Activated T-helper 1 cell treated with Interleukin-2 at 50 U/mL for 16 hours (primary cell): Measurements from ENCODE around the gene ADAMTSL1.

Experiments
- DNase-seq: peaks from one replicate; pipeline ENCODE4 v3.0.0-alpha.2; 2020; ENCODE audit warnings: low read depth

Gene ADAMTSL1

DNA sequence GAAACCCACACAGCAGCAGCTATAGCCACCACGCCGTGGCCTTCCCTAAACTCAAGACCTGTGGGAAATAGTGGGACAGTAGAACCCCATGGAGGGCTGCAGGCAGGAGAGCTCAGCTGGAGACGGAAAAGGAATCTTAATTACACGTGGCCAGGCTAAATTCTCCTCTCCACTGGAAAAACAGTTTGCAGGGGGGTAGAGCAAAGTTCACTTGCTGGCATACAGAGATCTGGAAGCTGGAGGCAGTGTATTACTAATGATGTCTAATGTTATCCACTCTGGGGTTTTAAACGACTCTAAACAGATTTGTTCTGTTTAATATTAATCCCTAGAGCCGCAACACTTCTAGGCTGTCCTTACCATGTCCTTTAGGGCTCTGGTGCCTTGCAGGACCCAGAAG, 302.0 kb downstream of the ADAMTSL1 start:
- no peak for DNase-seq

DNA sequence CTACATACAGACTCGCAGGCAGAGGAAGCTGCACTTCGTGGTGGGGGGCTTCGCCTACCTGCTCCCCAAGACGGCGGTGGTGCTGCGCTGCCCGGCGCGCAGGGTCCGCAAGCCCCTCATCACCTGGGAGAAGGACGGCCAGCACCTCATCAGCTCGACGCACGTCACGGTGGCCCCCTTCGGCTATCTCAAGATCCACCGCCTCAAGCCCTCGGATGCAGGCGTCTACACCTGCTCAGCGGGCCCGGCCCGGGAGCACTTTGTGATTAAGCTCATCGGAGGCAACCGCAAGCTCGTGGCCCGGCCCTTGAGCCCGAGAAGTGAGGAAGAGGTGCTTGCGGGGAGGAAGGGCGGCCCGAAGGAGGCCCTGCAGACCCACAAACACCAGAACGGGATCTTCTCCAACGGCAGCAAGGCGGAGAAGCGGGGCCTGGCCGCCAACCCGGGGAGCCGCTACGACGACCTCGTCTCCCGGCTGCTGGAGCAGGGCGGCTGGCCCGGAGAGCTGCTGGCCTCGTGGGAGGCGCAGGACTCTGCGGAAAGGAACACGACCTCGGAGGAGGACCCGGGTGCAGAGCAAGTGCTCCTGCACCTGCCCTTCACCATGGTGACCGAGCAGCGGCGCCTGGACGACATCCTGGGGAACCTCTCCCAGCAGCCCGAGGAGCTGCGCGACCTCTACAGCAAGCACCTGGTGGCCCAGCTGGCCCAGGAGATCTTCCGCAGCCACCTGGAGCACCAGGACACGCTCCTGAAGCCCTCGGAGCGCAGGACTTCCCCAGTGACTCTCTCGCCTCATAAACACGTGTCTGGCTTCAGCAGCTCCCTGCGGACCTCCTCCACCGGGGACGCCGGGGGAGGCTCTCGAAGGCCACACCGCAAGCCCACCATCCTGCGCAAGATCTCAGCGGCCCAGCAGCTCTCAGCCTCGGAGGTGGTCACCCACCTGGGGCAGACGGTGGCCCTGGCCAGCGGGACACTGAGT, 303.2 kb downstream of the ADAMTSL1 start:
- no peak for DNase-seq

DNA sequence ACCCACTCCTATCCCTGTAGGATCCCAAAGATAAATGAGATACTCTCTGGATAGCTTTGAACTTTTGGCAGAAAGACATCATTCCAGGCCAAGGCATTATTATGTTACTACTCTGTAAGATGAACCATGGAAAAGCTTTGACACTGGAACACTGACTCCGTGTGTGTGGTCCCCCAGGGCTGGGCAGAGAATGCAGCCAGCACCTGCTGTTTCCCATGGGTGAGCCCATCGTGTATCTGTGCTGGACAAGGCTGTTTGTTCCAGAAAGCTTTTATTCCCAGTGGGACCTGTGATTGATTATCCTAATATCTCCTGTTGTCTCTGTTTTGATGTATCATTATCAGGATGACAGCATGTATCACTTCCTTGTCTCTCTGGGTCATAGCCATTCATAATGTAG, 304.2 kb downstream of the ADAMTSL1 start:
- no peak for DNase-seq

DNA sequence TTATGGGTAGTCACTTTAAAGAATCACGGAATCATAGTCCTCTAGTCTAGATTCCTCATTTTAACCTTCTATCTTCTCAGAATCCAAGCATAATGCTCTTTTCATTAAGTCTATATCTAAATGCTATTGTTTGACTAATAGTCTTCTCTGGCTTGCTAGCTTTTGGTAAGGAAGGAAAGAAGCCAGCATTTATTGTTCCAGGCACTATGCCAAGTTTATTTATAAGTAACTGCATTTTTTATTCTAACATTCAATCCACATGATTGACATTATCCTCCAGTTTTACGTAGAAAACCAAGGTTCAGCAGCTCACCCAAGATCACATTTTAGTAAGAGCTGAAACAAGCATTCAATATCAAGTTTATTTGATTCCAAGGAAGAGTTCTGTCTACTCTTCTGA, 304.9 kb downstream of the ADAMTSL1 start:
- DNase-seq, result no peak

DNA sequence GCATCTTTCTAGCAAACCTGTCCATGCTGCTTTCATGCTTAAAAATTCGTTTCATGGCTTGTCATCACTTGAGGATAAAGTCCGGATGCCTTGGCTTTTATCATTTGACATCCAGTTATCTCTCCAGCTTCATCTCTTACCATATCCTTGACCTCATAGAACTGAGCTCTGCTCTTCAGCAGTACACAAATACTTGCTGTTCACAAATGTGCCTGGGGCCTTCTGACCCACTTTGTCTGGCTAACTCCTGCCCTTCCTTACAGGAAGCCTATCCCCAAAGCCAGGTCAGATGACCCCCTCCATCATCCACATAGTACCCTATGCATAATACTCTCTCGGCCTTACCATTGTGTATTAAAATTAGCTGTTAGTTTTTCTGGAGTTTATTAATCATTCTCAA, 310.0 kb downstream of the ADAMTSL1 start:
- no peak for DNase-seq

DNA sequence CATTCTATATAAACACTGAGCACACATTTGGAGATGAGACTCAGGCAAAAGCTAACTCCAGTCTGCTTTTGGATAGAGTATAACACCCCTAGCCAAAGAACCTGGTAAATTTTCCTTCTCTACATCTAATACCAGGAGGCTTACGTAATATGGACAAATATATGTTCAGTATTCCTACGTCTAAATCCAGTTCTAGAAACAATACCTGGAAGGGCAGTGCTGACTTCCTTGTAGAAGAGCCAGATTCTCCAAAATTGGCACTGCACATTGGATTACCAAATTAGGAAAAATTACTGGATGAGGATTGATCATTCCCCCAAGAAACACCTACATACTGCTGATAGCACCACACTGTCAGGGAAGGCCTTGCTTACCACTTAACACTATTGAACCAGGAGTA, 311.7 kb downstream of the ADAMTSL1 start:
- DNase-seq, result no peak

DNA sequence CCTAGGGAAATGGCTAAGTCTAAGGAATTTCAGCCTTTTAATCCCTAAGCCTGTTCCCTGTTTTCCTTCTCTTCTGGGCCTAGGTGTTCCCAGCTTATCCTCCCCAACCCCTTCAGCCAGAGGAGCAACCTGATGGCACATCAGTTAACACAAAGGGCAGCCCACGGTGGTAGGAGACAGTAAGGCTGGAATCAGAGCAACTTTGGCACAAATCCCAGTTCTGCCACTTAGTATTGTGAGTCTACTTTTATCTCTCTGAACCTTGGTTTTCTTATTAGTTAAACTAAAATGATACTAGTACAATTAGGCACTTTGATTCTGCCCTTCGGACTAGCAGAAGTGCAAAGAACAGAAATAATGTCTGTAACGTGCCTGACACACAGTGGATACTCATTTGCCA, 312.2 kb downstream of the ADAMTSL1 start:
- no peak for DNase-seq

DNA sequence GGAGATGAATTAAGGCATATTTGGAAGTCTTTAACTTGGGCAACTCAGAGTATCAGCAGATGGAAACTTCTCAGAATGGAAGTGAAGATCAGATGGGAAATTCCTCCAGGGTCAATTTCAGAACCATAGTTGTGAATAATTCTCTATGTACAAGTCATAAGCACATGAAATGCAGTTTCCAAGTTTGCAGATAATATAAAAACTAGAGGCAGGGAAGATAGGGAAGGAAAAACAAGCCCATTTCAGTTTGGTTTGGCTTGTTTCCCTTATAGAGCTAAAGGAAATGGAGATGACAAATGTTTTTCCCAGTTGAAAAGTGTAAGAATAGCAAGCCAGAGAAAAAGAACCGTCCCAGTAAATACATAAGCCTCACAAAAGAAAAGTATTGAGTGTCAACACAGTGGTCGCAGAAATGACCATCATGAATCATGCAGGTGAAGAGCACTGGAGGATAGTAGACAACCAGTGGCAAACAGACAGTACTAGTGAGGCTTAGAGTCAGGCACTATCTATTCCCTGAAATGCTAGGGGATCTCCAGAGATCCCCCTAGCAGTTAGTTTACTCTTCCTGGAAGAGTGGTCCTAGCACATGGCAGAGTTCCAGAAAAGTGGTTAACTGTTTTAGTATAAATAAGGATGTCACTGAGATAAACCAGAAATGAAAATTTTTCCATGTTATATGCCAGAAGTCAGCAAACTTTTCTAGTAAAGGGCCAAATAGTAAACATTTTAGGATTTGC, 313.1 kb downstream of the ADAMTSL1 start:
- no peak for DNase-seq

DNA sequence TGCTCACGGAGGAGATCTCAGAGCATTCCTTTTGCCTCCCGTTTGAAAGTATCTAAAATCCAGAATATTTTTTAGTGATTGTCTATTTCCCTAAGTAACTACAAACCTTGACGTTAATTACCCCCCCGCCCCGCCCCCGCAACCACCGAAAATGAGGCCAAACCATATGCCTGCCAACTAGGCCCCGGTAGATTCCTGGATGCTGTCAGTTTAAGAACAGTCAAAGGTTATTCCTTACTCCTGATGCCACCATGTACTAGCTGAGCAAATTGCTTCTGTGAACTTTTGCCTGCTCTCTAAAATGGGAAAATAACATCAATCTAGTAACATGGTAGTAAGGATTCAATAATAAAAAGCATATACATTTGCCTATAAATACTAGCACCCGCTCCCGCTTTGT, 314.3 kb downstream of the ADAMTSL1 start:
- no peak for DNase-seq

DNA sequence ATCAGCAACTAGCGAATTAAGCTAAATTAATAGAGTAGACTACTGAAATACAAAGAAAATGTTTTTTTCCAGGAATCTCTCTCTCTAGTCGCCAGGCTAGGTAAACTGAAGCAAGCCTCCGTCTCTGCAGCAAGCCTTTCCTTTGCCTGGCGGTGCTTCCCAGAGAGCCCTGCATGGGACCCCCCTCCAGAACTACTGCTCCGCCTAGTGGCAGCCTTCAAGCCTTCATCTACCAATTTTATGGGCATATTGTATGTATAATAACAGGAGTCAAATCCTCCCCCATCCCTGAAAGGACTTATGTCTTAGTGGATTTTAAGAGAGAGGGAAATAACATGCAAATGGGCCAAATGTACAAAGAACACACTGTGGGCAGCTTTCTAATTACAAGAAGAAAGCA, 317.1 kb downstream of the ADAMTSL1 start:
- no peak for DNase-seq

DNA sequence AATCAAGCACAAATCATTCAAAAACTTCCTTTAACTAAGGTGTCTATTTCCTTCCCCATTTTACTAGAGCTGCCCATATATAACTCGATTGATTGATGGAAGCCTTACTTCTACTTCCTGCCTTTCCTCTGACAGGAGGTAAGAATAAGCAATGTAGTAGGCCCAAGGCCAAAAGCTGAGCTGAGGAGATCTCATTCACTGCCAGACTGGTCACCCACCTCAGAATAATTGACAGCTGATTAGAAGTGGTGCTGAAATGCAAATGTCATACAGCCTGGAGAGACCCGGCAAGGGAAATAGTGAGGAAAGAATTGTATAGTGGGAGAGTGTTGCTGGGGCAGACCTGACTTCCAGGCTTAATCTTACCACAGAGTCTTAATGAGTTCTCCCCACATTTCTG, 319.2 kb downstream of the ADAMTSL1 start:
- DNase-seq, result no peak

DNA sequence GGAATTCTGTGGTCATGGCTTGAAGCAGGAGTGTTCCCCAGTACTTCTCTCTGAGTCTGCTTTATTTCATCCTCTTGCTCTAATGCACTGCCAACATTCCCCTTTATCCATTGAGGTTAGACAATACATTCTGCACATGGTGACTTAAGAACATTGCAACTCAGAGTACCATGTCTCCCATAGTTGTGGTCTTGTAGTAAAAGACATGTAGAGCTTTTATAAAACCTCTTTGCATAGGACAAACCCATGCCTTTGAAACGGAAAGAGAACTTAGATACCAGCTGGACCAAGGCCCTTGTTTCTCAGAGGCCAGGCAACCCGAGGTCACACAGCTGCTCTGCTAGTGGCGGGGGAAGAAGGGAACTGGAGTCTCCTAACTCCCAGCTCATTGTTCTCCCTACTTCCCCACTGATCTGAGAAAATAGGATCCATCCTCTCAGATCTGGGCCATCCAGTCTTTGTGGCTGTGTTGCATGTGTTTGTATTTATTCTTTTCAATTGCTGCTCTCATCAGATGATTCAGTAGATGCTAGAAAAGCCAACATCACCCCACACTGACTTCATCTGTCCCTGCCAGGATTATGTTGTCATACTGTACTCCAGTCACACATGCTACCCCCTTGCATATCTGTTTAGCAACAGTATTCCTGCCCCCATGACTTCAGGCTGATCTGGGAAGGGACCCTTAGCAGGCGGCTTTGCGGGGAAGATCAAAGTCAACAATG, 322.2 kb downstream of the ADAMTSL1 start:
- no peak for DNase-seq

DNA sequence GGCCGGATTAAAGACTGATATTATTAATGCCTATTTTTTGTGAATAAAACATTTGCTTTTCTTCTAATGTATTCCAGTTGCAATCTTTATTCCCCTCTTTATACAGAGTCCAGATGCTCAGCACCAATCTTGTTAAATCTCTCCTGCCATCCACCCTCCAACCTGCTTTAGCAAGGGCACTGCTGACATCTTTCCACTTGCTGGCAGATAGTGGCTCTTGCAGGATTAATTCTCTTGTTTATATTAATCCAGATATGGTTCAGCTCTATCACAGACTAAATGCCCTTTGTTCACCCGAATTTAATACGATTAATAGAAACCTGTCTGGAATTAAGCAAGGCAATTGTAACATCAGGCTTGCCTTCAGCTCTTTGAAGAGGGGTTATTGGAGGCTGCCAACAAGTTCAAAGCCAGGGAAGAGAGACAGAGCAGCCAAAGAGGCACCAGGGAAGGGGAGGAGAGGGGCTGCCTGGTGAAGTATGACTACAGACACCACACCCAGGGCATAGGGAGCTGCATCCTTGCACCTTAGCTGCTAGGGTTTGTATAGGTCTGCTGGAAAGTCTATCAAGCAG, 322.8 kb downstream of the ADAMTSL1 start:
- DNase-seq, result no peak

DNA sequence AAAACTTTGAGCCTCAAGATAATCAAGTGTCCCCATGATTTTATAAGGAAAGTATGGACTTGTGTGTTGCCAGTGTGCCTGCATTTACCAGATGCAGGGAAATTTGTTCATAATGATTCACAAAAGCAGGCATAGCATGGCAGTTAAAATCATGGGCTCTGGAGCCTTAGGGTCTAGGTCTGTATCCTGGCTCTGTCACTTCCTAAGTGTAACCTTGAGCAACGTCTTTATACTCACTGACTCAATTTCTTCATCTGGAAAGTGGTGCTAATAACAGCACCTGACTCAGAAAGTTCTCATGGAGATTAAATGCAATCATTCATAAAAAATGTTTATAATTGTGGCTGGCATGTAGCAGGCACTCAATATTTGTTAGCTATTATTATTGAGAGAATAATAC, 324.2 kb downstream of the ADAMTSL1 start:
- no peak for DNase-seq

DNA sequence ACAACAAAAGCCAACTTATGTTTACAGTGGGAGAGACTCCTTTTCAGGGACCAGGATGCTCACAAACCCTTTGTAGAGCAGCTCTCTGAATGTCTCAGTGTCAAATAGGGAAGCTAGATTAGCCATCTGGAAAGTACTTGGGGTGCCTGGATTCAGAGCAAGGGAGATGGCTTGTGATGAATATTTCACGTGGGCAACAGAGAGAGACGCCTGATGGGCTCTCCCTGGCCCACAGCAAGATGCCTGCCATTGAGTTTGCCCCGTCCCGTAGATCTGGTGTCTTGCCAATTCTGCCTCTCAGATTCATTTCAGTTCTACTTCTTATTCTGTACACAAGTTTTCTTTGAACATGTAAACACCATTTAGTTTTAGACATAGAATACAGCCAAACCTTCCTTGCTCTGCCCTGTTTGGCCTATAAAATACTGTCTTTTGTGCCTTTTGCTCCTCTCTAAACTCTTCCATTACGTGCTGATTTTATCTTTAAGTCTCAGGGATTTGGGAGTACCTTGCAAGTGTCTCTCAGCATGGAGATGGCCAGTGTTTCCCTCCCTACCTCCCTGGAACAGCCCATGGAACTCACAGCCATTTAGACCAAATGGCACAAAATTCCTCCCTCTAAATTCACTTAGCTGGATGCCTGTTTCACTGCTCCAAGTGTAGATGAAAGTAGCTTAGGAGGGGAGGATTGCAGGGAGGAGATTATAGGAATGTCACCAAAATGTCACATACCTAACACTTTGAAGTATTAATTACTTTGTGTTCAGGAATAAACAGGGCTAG, 324.7 kb downstream of the ADAMTSL1 start:
- no peak for DNase-seq

DNA sequence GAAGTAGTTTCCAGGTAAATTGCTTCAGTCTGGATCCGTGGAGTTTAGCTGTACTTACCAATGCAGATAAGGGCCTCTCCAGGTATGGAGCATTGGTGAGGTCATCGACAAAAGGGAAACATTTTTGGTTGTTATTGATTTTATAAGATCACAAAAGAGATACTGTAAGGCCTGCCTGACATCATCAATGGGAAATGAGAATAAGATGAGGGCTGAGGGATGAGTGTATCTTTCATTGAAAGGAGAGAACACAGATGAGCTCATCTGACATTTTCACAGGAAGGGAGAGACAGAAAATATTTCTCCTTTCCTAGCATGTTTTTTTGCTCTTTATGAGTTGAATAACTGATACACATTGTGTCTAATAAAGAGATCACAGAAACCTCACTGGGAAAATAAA, 325.5 kb downstream of the ADAMTSL1 start:
- DNase-seq, result no peak

DNA sequence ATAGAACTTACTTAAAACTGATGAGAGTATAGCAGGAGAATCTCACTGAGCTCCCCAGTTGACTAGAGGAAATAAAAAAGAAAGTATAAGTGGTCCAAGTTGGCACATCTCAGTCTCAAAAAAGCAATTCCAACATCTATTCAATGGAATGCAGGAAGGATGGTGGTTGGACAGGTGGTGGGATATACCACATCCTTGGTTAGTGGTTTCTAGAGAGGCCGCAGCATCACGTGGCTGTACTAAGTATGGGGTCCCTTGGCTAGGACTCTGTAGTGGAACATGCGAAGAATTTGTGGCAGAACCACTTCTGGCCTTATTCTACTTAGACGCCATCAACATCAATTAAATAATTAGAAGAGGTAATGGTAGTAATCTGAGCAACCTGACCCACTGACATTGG, 326.6 kb downstream of the ADAMTSL1 start:
- DNase-seq, result no peak

DNA sequence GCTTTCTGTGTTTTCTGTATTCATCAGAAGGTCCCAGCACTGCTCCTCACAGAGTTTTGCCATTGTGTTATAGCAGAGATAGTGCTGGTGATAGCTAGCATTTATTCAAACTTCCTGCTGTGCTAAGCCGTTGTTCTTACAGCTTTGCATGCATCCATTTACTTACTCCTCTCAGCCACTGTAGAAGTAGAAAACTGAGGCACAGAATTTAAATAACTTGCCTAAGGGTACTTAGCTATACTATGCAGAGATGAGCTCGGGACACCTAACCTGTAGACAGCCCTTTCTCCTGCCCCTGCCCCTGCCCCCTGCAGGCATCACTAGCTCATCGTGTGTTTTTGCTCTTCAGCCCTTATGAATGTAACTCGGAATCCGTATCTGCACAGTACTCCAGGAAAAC, 331.4 kb downstream of the ADAMTSL1 start:
- DNase-seq, result no peak

DNA sequence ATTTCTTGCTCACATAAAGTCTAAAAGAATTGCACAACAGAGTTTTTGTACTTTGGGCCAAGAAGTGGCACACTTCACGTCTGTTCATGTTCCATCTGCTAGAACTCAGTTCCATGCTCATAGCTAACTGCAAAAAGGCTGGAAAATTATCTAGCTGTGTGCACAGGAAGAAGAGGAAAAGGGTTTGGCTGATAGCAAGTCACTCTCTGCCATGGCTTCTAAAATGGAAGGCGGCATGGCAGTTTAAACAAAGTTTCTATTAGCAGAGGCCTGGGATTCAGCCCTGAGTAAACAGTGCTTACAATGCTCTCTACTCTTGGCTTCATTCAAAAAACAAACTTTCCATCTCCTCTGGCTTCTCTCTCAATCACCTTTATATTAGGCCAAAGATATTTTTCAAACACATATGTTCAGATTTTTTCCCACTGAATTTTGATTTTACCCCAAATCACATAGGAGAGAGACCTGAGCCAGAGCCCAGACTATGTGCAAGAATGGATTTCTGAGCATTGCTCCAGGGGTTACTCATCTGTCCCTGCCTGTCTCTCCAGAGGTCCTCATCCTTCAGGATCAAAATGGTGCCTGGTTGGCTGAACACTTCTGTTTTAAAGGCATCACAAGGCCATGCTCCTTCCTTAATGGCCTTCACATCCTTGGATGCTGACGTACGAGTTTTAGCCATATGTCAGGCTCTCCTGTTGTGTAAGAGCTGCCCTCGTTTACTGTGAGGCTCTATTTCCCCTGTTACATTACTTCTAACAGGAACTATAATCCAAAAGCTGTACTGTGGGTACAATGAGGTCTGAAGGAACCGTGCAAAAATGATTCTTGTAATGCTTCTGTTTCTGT, 332.5 kb downstream of the ADAMTSL1 start:
- no peak for DNase-seq

DNA sequence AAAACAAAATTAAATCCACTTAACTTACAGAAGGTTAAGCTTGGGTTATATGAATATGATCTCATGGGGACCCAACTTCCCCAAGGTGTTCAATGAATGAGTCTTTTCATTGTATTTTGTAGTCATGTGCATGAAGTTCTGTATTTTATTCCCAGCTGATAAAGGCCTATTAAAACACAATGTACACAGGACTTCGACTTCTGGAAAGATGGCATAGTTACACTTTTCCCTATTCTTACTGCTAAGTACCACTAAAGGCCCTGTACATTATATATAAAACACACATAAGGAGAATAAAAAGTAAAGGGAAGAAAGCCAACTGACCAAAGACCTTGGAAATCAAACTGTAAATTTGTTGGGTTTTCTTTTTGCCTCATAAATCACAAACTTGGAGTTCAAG, 336.6 kb downstream of the ADAMTSL1 start:
- no peak for DNase-seq

DNA sequence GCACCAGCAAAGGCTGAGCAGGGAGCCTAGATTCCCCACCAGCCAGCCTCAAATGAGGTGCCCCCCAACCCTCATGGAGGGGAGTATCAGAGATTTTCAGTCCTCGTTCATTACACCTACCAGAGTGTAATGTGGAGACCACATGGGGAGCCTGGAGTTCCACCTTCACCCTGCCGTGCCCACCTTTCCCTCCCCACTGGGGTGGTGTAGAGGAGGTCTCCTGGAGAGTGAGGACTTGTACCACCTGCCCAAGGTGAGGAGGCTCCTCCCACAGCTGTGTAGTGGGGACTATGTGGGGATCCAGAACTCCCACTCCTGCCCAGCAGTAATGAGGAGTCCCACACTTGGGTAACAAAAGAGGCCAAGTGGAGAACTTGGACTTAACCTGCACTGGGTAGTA, 337.2 kb downstream of the ADAMTSL1 start:
- DNase-seq, result no peak
